ENCODE results near the gene TOM1L1. TPM values are rescaled to one million over a fixed set of nuclear protein-coding genes. Genes with fewer than 3 reads are reported as not detected.

The TOM1L1 gene
- total RNA-seq, 2 donors from 2014 or later: 1.4 to 3.2 TPM

Other genes starting within 250 kb of the TOM1L1 start
- 10 to 100 TPM; 24.5 to 47.8 TPM for gene COX11, start 67.8 kb downstream of the TOM1L1 start, total RNA-seq
- gene STXBP4, start 67.9 kb downstream of the TOM1L1 start, total RNA-seq: 10 to 100 TPM in 1 of 2 donors, 1 to 10 TPM in 1; 5.6 to 12.8 TPM